HCT116 (cell line): ENCODE results near the gene CCDC88C. TPM values are rescaled to one million over a fixed set of nuclear protein-coding genes. Genes with fewer than 3 reads are reported as not detected.
A peak's percentile ranks its signal among the peaks of the same experiment; 100 is the strongest.

Experiments used
- ATAC-seq: fragments of 200-7000 bp; cut with Tn5 transposase; 2 replicates; pipeline ENCODE4 v1.9.1; 2020; ENCODE audit warnings: mild to moderate bottlenecking, moderate library complexity
- BruUV-seq: library from RNA; stranded (reverse); fragments of 400-500 nt; replicated peaks from 2 replicates; lab custom pipeline; 2021; lab: Mats Ljungman, UMichigan
- CTCF ChIA-PET: fragments of 300-600 bp; sonication (Branson Sonifier 250); formaldehyde crosslinking; loops from one replicate; lab custom pipeline; 2021; ENCODE audit warnings: antibody characterized with exemption; lab: Charles Lee
- POLR2A ChIA-PET: fragments of 300-600, 350-600 bp; sonication (Branson Sonifier 250); formaldehyde crosslinking; loops from one replicate; lab custom pipeline; 2021; ENCODE audit warnings: antibody characterized with exemption; lab: Charles Lee
- RAD21 ChIA-PET, 2 experiments: fragments of 300-600 bp; sonication (Branson Sonifier 250); formaldehyde crosslinking; loops; one replicate each; lab custom pipeline; 2023; ENCODE audit warnings: low total read pairs in 2 of 2; ENCODE audit not compliant: uncharacterized antibody in 2 of 2, unreplicated experiment in 2 of 2, low non-redundant PET in 1 of 2; lab: Charles Lee
- DNase-seq: peaks from one replicate; pipeline ENCODE4 v3.0.0-alpha.2; 2010; ENCODE audit warnings: low read depth, low spot score
- H2AFZ ChIP-seq: fragments of 200-600 bp; shearing (Covaris generic), sonication (generic); 2 replicates; pipeline ENCODE4 v1.6.1; 2017; ENCODE audit warnings: low read depth, mixed run types, mixed read lengths, antibody characterized with exemption, low read length; ENCODE audit not compliant: poor library complexity, severe bottlenecking
- H3K27ac ChIP-seq: 2 replicates; pipeline ENCODE4 v1.5.1; 2012; ENCODE audit warnings: low read depth, low read length
- H3K27me3 ChIP-seq: fragments of 200-600 bp; sonication (generic); 2 replicates; pipeline ENCODE4 v1.6.1; 2016; ENCODE audit warnings: mixed run types, low read length, mixed read lengths; ENCODE audit not compliant: insufficient read depth
- H3K36me3 ChIP-seq, 2 experiments: fragments of 200-500 bp in 1 of 2; fragments of 200-600 bp in 1 of 2; sonication (Bioruptor generic) in 1 of 2; sonication (generic) in 1 of 2; 2 replicates each; pipeline versions ENCODE4 v1.5.1 to v1.6.1; 2014 to 2016; ENCODE audit warnings: low read length in 2 of 2, inconsistent platforms in 1 of 2, mixed read lengths in 1 of 2, mixed run types in 1 of 2; ENCODE audit not compliant: insufficient read depth in 2 of 2, control insufficient read depth in 1 of 2
- H3K4me1 ChIP-seq, 2 experiments: fragments of 200-600 bp in 1 of 2; sonication (generic) in 1 of 2; 2 replicates each; pipeline versions ENCODE4 v1.5.1 to v1.6.1; 2012 to 2017; ENCODE audit warnings: low read length in 2 of 2, inconsistent platforms in 1 of 2, mild to moderate bottlenecking in 1 of 2, mixed read lengths in 1 of 2, mixed run types in 1 of 2, moderate library complexity in 1 of 2; ENCODE audit not compliant: insufficient read depth in 2 of 2, control insufficient read depth in 1 of 2
- H3K4me2 ChIP-seq: fragments of 200-600 bp; sonication (generic); 2 replicates; pipeline ENCODE4 v1.6.1; 2017; ENCODE audit warnings: mixed run types, low read length, mixed read lengths
- H3K4me3 ChIP-seq, 2 experiments: fragments of 200-600 bp in 1 of 2; sonication (generic) in 1 of 2; replicated peaks in 1 of 2; 2 replicates each; pipeline ENCODE4 v1.5.1; 2011 to 2016; ENCODE audit warnings: low read length in 2 of 2, control low read depth in 1 of 2, low read depth in 1 of 2, mild to moderate bottlenecking in 1 of 2, mixed read lengths in 1 of 2, mixed run types in 1 of 2
- H3K79me2 ChIP-seq: fragments of 200-600 bp; sonication (generic); 2 replicates; pipeline ENCODE4 v1.6.1; 2017; ENCODE audit warnings: mild to moderate bottlenecking, mixed run types, low read length, moderate library complexity, mixed read lengths; ENCODE audit not compliant: insufficient read depth
- H3K9ac ChIP-seq: fragments of 200-600 bp; sonication (generic); 2 replicates; pipeline ENCODE4 v1.6.1; 2016; ENCODE audit warnings: low read length, mixed read lengths
- H3K9me2 ChIP-seq: fragments of 200-600 bp; sonication (generic), shearing (Covaris generic); 2 replicates; pipeline ENCODE4 v1.6.1; 2017; ENCODE audit warnings: mixed run types, mild to moderate bottlenecking, moderate library complexity; ENCODE audit not compliant: insufficient read depth
- H3K9me3 ChIP-seq, 2 experiments: fragments of 200-500 bp in 1 of 2; fragments of 200-600 bp in 1 of 2; sonication (Bioruptor generic) in 1 of 2; sonication (generic) in 1 of 2; 2 replicates each; pipeline ENCODE4 v1.6.1; 2014 to 2017; ENCODE audit warnings: low read length in 2 of 2, mixed read lengths in 2 of 2, inconsistent platforms in 1 of 2, low read depth in 1 of 2, mild to moderate bottlenecking in 1 of 2, mixed run types in 1 of 2, moderate library complexity in 1 of 2; ENCODE audit not compliant: control insufficient read depth in 1 of 2, insufficient read depth in 1 of 2
- H4K20me1 ChIP-seq: fragments of 200-600 bp; sonication (generic), shearing (Covaris generic); 2 replicates; pipeline ENCODE4 v1.6.1; 2017; ENCODE audit warnings: mixed run types, mild to moderate bottlenecking, moderate library complexity; ENCODE audit not compliant: insufficient read depth
- CBX3 ChIP-seq: IDR thresholded peaks from 2 replicates; pipeline ENCODE4 v1.6.1; 2012; ENCODE audit warnings: low read depth
- EGR1 ChIP-seq: IDR thresholded peaks from 2 replicates; pipeline ENCODE4 v1.6.1; 2012; ENCODE audit warnings: low read depth
- JUND ChIP-seq: IDR thresholded peaks from 2 replicates; pipeline ENCODE4 v1.6.1; 2012
- POLR2AphosphoS5 ChIP-seq: IDR thresholded peaks from 2 replicates; pipeline ENCODE4 v1.6.1; 2011; ENCODE audit warnings: mild to moderate bottlenecking, low read depth, low read length, moderate library complexity
- SRF ChIP-seq: IDR thresholded peaks from 2 replicates; pipeline ENCODE4 v1.6.1; 2012; ENCODE audit warnings: low read depth
- ZNF274 ChIP-seq: fragments of 200-500 bp; sonication (Bioruptor generic); IDR thresholded peaks from 2 replicates; pipeline ENCODE4 v1.6.1; 2014; ENCODE audit warnings: mild to moderate bottlenecking, low read depth, low read length, inconsistent platforms
- intact Hi-C: fragments of 100-400 bp; cut with micrococcal nuclease; formaldehyde crosslinking; loops from 2 replicates; pipeline ENCODE4 v1.10.0; 2022
- total RNA-seq: library from RNA; stranded (reverse); gene quantifications from one replicate; pipeline ENCODE4 v1.2.1, GENCODE V29; 2021; ENCODE audit not compliant: unreplicated experiment

CCDC88C gene
- total RNA-seq, 1 experiment from 2014 or later = 20.8 TPM

DNA sequence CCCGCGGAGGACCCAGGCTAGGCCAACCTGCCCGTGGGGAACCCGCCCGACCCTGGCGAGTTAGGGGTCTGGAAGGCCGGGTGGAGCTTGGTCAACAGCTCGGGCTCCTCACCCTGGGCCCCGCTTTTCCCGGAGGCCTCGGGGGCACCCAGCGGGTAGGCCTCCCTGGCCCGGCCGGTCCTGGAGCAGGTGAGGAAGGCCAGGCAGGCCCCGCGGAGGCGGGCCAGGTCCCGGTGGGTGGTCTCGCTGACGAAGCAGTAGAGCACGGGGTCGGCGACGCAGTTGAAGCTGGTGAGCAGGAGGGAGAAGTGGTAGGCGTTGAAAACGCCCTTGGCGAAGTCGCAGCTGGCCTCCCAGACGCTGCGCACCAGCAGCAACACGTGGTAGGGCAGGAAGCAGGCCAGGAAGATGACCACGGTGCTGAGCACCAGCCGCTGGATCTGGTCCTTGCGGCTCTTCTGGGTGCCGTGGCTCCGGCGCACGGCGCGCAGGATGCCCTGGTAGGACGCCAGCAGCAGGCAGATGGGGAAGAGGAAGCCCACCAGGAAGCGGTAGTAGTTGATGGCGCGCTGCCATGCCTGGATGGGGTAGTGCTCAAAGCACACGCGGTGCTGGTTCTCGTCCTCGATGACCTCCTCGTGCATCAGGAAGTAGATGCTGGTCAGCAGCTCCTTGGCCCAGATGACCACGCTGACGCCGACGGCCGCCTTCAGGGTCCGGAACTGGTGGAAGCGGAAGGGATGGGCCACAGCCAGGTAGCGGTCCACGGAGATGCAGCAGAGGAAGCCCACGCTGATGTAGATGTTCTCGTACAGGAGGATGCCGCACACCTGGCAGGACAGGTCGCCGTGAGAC, 183.5 kb downstream of the CCDC88C start:
- no peak for DNase-seq
- ChIA-PET CTCF (no interaction called here), RAD21 (no interaction called here)
- Histone ChIP-seq H3K9me2 (no peaks in the 10 kb centered on the region), H3K79me2 (no peaks in the 10 kb centered on the region), H3K4me1 (no peaks in the 10 kb centered on the region), H3K27me3 (no peaks in the 10 kb centered on the region), H2AFZ (no peak overlapping the region), H3K27ac (no peak overlapping the region), H4K20me1 (no peaks in the 10 kb centered on the region), H3K9me3 (no peaks in the 10 kb centered on the region), H3K4me3 (no peak overlapping the region), H3K36me3 (no peaks in the 10 kb centered on the region)
- intact Hi-C loops = no loop called here
- no peak for TF ChIP-seq ZNF274
- no peak for TF ChIP-seq SRF
- peak; percentile 19; the same call in 1 of the 2 replicates for TF ChIP-seq POLR2AphosphoS5
- TF ChIP-seq EGR1 = no peak
- TF ChIP-seq, all 23 proteins: peak for 1
- no TSS peak for BruUV-seq
- POLR2A ChIA-PET = no interaction called here
- H3K9ac ChIP-seq = no peak overlapping the region
- ATAC-seq = no peak
- H3K4me2 ChIP-seq = no peak overlapping the region

DNA sequence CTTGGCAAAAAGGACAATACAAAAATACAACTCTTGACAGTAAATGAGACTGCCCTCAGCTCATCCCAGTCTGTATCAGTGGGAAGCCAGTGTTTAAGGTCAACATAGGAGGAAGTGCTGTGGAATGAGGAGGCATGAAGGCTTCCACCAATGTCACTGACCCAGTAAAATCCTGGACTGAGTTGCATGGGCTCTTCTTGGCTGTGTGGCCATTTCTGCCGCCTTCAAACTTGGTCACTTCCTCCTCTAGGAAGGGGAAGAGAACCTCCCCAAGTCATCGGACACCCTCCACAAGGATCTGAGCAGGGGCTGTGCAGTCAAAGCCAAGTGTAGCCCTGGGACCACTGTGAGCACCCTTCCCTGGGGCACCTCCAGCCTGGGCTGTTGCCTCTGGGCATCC, 185.0 kb downstream of the CCDC88C start:
- Histone ChIP-seq H3K4me3 (no peak overlapping the region), H3K36me3 (no peaks in the 10 kb centered on the region), H3K4me1 (no peaks in the 10 kb centered on the region), H3K27me3 (no peaks in the 10 kb centered on the region), H3K9me2 (no peaks in the 10 kb centered on the region), H4K20me1 (no peaks in the 10 kb centered on the region), H3K9ac (no peak overlapping the region), H3K9me3 (no peaks in the 10 kb centered on the region), H3K79me2 (no peaks in the 10 kb centered on the region), H2AFZ (no peak overlapping the region), H3K27ac (no peak overlapping the region), H3K4me2 (no peak overlapping the region)
- intact Hi-C loops = no loop called here
- ChIA-PET RAD21 (no interaction called here), POLR2A (no interaction called here), CTCF (no interaction called here)
- BruUV-seq = no TSS peak
- DNase-seq (no peak), ATAC-seq (no peak)
- TF ChIP-seq JUND (no peak), CBX3 (no peak)
